GM12878 (cell line): ENCODE measurements around the gene IQGAP1.

Experiments used
- BHLHE40 ChIP-seq, 2 experiments: fragments of 450-650 bp in 1 of 2; IDR thresholded peaks; 2 replicates each; pipeline ENCODE4 v1.6.1; 2011 to 2017; ENCODE audit warnings: low read depth in 2 of 2, borderline replicate concordance in 1 of 2, improper control_type of control experiment in 1 of 2, low read length in 1 of 2, mild to moderate bottlenecking in 1 of 2
- FOXM1 ChIP-seq: IDR thresholded peaks from 2 replicates; pipeline ENCODE4 v1.6.1; 2012; ENCODE audit warnings: low read depth, mild to moderate bottlenecking, inconsistent platforms, low read length, moderate library complexity
- JUNB ChIP-seq: IDR thresholded peaks from 2 replicates; pipeline ENCODE4 v1.6.1; 2016; ENCODE audit warnings: antibody characterized with exemption, mild to moderate bottlenecking
- NFXL1 ChIP-seq: fragments of 450-650 bp; IDR thresholded peaks from 2 replicates; pipeline ENCODE4 v1.6.1; 2017; ENCODE audit warnings: antibody characterized with exemption, mild to moderate bottlenecking, borderline replicate concordance
- POLR2AphosphoS5 ChIP-seq: IDR thresholded peaks from 2 replicates; pipeline ENCODE4 v1.6.1; 2011; ENCODE audit warnings: mild to moderate bottlenecking, low read length, inconsistent platforms
- POU2F2 ChIP-seq: IDR thresholded peaks from 3 replicates; pipeline ENCODE4 v1.6.1; 2011; ENCODE audit warnings: low read depth, mild to moderate bottlenecking, low read length, borderline replicate concordance
- REST ChIP-seq: IDR thresholded peaks from 2 replicates; pipeline ENCODE4 v1.6.1; 2012; ENCODE audit warnings: mild to moderate bottlenecking, low read depth, low read length
- TF ChIP-seq, protein P1 (sequence below), 3 experiments: IDR thresholded peaks in 2 of 3; conservative IDR thresholded peaks in 1 of 3; 2 replicates each; pipeline ENCODE4 v1.5.1; 2011; ENCODE audit warnings: low read depth in 3 of 3, low read length in 3 of 3, mild to moderate bottlenecking in 3 of 3, control low read depth in 2 of 3, moderate library complexity in 2 of 3, inconsistent platforms in 1 of 3, mixed read lengths in 1 of 3; ENCODE audit not compliant: control insufficient read depth in 2 of 3, insufficient read depth in 1 of 3; ENCODE audit errors: extremely low read depth in 1 of 3

DNA sequence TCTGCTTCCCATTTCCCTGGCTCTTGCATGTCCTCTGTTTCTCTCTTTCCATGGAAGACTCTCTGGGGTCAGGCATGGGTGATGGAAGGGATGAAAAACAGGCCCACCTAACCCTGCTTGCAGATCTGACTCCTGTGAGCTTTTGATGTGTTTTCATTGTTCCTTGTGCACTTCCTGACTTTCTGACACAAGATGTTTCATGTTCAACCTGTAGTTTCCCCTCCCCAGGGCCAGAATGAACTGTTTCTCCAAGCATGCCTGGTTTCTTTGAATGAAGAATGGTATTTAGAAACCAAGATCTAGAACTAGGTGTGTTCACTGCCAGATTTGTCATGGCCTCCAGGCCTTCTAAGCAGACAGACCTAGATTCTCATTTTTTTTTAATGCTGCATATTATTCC is 105.6 kb downstream of the IQGAP1 start:
- TF ChIP-seq, protein P1, sequence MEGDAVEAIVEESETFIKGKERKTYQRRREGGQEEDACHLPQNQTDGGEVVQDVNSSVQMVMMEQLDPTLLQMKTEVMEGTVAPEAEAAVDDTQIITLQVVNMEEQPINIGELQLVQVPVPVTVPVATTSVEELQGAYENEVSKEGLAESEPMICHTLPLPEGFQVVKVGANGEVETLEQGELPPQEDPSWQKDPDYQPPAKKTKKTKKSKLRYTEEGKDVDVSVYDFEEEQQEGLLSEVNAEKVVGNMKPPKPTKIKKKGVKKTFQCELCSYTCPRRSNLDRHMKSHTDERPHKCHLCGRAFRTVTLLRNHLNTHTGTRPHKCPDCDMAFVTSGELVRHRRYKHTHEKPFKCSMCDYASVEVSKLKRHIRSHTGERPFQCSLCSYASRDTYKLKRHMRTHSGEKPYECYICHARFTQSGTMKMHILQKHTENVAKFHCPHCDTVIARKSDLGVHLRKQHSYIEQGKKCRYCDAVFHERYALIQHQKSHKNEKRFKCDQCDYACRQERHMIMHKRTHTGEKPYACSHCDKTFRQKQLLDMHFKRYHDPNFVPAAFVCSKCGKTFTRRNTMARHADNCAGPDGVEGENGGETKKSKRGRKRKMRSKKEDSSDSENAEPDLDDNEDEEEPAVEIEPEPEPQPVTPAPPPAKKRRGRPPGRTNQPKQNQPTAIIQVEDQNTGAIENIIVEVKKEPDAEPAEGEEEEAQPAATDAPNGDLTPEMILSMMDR (IDR thresholded peaks at IDR 0.05 in 2 of 3, conservative IDR thresholded peaks at IDR 0.05 in 1 of 3; ENCODE audit: control insufficient read depth in 2 of 3, extremely low read depth in 1 of 3, insufficient read depth in 1 of 3, low read depth in 3 of 3, low read length in 3 of 3) = no peak
- no peak for TF ChIP-seq JUNB
- no peak for TF ChIP-seq REST
- no peak for TF ChIP-seq BHLHE40 (IDR thresholded peaks at IDR 0.05; ENCODE audit: borderline replicate concordance in 1 of 2, low read depth in 2 of 2, low read length in 1 of 2)
- no peak for TF ChIP-seq FOXM1
- no peak for TF ChIP-seq POU2F2
- TF ChIP-seq POLR2AphosphoS5 = no peak
- TF ChIP-seq NFXL1 = no peak
